Stimulated activated memory B cell treated with anti-CD40 and anti-IgM and Interleukin-4, amounts not matched to agents 10 μg/mL and 1 μg/mL and 100 μg/mL, for 72 hours (primary cell): ENCODE measurements around the gene SERPINI2.

ENCODE experiments used
- ATAC-seq: fragments of 150-1000 bp; cut with Tn5 transposase; 2 replicates; pipeline ENCODE4 v1.10.0; 2021
- H3K27ac Mint-ChIP-seq: one replicate; pipeline ENCODE4 v1.8.0; 2022; ENCODE audit warnings: mild to moderate bottlenecking, mixed read lengths
- H3K27me3 Mint-ChIP-seq: one replicate; pipeline ENCODE4 v1.8.0; 2022; ENCODE audit warnings: mixed read lengths
- H3K36me3 Mint-ChIP-seq: one replicate; pipeline ENCODE4 v1.8.0; 2022; ENCODE audit warnings: mixed read lengths
- H3K4me1 Mint-ChIP-seq: one replicate; pipeline ENCODE4 v1.8.0; 2022; ENCODE audit warnings: mixed read lengths
- H3K4me3 Mint-ChIP-seq: one replicate; pipeline ENCODE4 v1.8.0; 2022; ENCODE audit warnings: mild to moderate bottlenecking, moderate library complexity, mixed read lengths
- H3K9me3 Mint-ChIP-seq: one replicate; pipeline ENCODE4 v1.8.0; 2022; ENCODE audit warnings: mixed read lengths

Gene SERPINI2

DNA sequence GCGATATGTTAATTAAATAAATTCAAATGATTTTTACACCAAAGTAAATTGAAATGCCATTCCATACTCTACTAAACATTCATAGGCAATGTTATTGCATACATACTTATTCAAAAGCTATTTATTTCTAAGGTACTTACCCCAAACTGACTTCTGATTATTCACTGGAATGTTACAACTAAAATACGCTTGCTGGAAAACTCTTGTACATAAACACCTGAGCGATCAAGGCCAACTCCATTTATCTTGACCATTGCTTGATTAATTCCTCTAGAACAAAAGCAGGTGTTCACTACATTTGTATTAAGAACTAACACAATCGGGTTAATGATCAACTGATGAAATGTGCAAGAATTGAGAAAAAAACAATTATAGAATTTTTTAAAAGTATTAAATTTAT is at the start of gene SERPINI2:
Gene SERPINI2, minus strand, starts transcription at position 180 of the 400 bp plus-strand sequence. CDS start 2,208 bp downstream, outside the sequence.
- H3K4me1 Mint-ChIP-seq: no peaks in the 10 kb centered on the region
- H3K9me3 Mint-ChIP-seq: no peaks in the 10 kb centered on the region
- H3K4me3 Mint-ChIP-seq: no peak within 1 kb of the TSS
- no peak within 1 kb of the TSS for H3K27ac Mint-ChIP-seq
- ATAC-seq: no peak
- no peaks in the 10 kb centered on the region for H3K27me3 Mint-ChIP-seq
- H3K36me3 Mint-ChIP-seq: no peaks in the 10 kb centered on the region

- H3K4me3 Mint-ChIP-seq: no peak overlapping the region
- no peaks in the 10 kb centered on the region for H3K27me3 Mint-ChIP-seq
- H3K9me3 Mint-ChIP-seq: peaks cover 3% of the 10 kb centered on the region
- H3K27ac Mint-ChIP-seq: no peak overlapping the region
- no peak for ATAC-seq
- H3K36me3 Mint-ChIP-seq: no peaks in the 10 kb centered on the region
- no peaks in the 10 kb centered on the region for H3K4me1 Mint-ChIP-seq
These were observed 47.1 kb upstream of the SERPINI2 start for GRCh38 chr3:167521006-167521355.

DNA sequence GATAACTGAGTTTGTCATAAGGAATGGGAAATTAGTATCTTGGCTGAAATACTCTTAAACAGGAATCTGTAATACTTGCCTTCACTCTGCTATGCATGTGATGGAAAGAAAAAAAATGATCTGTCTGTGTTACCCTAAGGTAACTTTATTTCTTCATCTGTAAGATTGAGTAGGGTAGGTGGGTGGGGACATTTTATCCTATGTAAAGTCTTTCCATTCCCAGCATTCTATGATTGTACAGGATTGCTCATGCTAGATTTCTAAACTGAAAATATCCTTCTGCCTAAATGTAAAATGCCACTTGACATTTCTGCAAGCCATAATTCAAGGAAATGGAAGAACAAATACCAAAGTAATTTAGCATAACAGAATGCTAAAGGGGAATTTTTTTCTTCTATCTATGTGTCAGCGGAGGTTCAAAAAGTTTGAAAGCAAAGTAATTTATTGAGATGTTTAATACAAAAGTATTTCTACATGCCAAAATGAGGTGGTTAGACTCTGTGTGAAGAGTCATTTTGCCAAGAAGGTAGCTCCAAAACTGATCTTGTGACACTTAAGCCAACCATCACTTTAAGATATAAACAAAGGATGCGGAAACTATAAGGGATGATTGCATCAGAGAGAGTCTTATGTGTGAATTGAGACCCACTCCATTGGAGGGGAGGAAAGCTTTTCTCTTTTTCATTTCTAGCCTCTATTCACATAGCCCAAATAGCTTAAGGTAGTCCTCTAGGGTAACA is 46.6 kb upstream of the SERPINI2 start:
- H3K27ac Mint-ChIP-seq: no peak overlapping the region

GRCh38 chr3:167507954-167508353 is 34.1 kb upstream of the SERPINI2 start:
- Mint-ChIP-seq H3K27me3 (no peaks in the 10 kb centered on the region), H3K4me3 (no peak overlapping the region), H3K9me3 (no peaks in the 10 kb centered on the region), H3K36me3 (no peaks in the 10 kb centered on the region), H3K27ac (no peak overlapping the region), H3K4me1 (no peaks in the 10 kb centered on the region)
- no peak for ATAC-seq

More for the DNA sequence above, 46.6 kb upstream of the SERPINI2 start:
- H3K4me3 Mint-ChIP-seq: no peak overlapping the region
- no peaks in the 10 kb centered on the region for H3K4me1 Mint-ChIP-seq
- ATAC-seq: no peak
- H3K27me3 Mint-ChIP-seq: no peaks in the 10 kb centered on the region
- H3K9me3 Mint-ChIP-seq: peaks cover 3% of the 10 kb centered on the region
- H3K36me3 Mint-ChIP-seq: no peaks in the 10 kb centered on the region

- Mint-ChIP-seq H3K27me3 (no peaks in the 10 kb centered on the region), H3K27ac (no peak overlapping the region), H3K9me3 (no peaks in the 10 kb centered on the region), H3K36me3 (no peaks in the 10 kb centered on the region), H3K4me1 (no peaks in the 10 kb centered on the region), H3K4me3 (no peak overlapping the region)
- no peak for ATAC-seq
These were observed 28.6 kb upstream of the SERPINI2 start for GRCh38 chr3:167502401-167502800.

- Mint-ChIP-seq H3K27ac (no peak overlapping the region), H3K4me3 (no peak overlapping the region), H3K27me3 (no peaks in the 10 kb centered on the region), H3K4me1 (no peaks in the 10 kb centered on the region), H3K9me3 (no peaks in the 10 kb centered on the region), H3K36me3 (no peaks in the 10 kb centered on the region)
- ATAC-seq: no peak
These were observed 28.1 kb upstream of the SERPINI2 start for GRCh38 chr3:167501941-167502340.

DNA sequence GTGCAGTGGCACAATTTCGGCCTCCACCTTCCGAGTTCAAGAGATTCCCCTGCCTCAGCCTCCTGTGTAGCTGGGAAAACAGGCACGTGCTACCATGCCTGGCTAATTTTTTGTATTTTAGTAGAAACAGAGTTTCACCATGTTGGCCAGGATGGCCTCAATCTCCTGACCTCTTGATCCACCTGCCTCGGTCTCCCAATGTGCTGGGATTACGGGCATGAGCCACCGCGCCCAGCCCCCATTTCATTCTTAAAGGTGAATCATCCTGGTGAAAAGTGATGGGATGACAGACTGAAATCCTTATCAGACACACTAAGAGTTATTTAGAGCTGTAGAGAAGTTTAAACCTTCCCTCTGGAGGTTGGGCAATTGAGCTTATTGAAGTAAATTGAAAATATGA is 24.1 kb upstream of the SERPINI2 start:
- Mint-ChIP-seq H3K36me3 (no peaks in the 10 kb centered on the region), H3K27ac (no peak overlapping the region), H3K4me3 (no peak overlapping the region), H3K4me1 (no peaks in the 10 kb centered on the region), H3K9me3 (no peaks in the 10 kb centered on the region), H3K27me3 (peaks cover 10% of the 10 kb centered on the region)
- ATAC-seq: no peak

DNA sequence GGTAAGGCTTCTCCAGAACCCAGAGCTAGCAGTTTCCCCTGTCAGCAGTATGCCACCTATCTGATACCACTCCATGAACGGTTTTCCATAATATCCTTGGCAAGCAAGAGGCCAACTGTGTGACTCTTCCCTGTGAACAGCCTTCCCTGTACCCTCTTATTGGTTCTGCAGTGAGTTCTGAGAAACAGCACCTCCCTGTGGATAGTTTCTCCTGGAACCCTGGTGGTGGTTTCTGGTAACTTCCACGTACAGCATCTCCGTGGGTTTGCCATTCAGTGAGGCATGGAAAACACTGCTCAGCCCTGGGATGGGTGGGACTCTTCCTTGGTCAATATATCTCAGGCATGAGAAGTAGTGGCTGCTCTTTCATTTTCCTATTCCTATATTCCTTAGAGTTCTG is 19.4 kb upstream of the SERPINI2 start:
- Mint-ChIP-seq H3K36me3 (no peaks in the 10 kb centered on the region), H3K27ac (no peak overlapping the region), H3K27me3 (peaks cover 10% of the 10 kb centered on the region), H3K4me3 (no peak overlapping the region), H3K4me1 (no peaks in the 10 kb centered on the region), H3K9me3 (no peaks in the 10 kb centered on the region)
- ATAC-seq: no peak

DNA sequence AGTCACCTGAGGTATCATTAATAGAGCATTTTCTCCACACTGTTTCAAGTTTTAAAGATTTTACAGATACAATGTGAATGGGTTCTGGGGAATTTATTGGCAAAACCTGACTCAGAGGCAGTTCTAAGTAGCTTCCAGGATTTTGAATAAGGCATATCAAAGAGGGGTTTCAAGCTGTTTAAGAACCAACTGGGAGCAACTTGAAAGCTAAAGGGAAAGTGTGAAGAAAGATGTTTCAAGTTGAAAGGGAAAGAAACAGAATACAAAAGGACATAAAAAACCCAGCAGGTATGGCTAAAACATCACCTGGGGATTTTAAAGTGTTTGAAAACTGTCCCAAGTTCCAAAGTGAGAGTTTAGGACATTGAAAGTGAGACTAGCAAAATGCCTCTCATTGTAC is 17.8 kb upstream of the SERPINI2 start:
- Mint-ChIP-seq H3K27me3 (peaks cover 10% of the 10 kb centered on the region), H3K4me1 (no peaks in the 10 kb centered on the region), H3K9me3 (peaks cover 7% of the 10 kb centered on the region), H3K27ac (no peak overlapping the region), H3K4me3 (no peak overlapping the region), H3K36me3 (no peaks in the 10 kb centered on the region)
- no peak for ATAC-seq

DNA sequence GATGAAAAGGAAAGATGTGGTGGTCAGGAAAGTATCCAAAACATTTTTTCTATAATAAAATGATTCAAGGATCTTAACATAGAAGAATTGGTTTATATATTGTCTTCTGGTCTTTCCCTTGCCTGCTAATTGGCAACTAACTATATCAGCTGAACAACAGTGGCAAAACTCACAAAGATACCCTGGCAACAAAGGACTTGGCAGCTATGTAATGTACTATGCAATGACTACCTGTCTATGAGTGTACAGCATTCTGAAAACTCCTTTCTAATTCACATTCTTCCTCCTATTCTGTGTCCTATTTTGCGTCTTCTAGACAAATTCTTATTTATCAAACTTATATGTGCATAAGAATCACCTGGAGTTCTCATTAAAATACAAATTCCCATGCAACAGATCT is 15.7 kb upstream of the SERPINI2 start:
- no peak overlapping the region for H3K4me3 Mint-ChIP-seq
- ATAC-seq: no peak
- H3K4me1 Mint-ChIP-seq: no peaks in the 10 kb centered on the region
- H3K36me3 Mint-ChIP-seq: no peaks in the 10 kb centered on the region
- H3K27me3 Mint-ChIP-seq: peaks cover 10% of the 10 kb centered on the region
- peaks cover 11% of the 10 kb centered on the region for H3K9me3 Mint-ChIP-seq
- H3K27ac Mint-ChIP-seq: no peak overlapping the region

- H3K4me1 Mint-ChIP-seq: no peaks in the 10 kb centered on the region
- no peak for ATAC-seq
- no peak overlapping the region for H3K4me3 Mint-ChIP-seq
- no peaks in the 10 kb centered on the region for H3K36me3 Mint-ChIP-seq
- peaks cover 11% of the 10 kb centered on the region for H3K9me3 Mint-ChIP-seq
- no peaks in the 10 kb centered on the region for H3K27me3 Mint-ChIP-seq
- H3K27ac Mint-ChIP-seq: no peak overlapping the region
These were observed 13.7 kb upstream of the SERPINI2 start for GRCh38 chr3:167487556-167487955.

GRCh38 chr3:167484551-167484950 is 10.7 kb upstream of the SERPINI2 start:
- Mint-ChIP-seq H3K4me1 (no peaks in the 10 kb centered on the region), H3K27me3 (no peaks in the 10 kb centered on the region), H3K27ac (no peak overlapping the region), H3K9me3 (peaks cover 11% of the 10 kb centered on the region), H3K36me3 (no peaks in the 10 kb centered on the region), H3K4me3 (no peak overlapping the region)
- no peak for ATAC-seq

GRCh38 chr3:167483708-167484475 is 10.1 kb upstream of the SERPINI2 start:
- H3K4me1 Mint-ChIP-seq: no peaks in the 10 kb centered on the region
- no peak overlapping the region for H3K27ac Mint-ChIP-seq
- H3K27me3 Mint-ChIP-seq: no peaks in the 10 kb centered on the region
- no peak for ATAC-seq
- no peak overlapping the region for H3K4me3 Mint-ChIP-seq
- peaks cover 11% of the 10 kb centered on the region for H3K9me3 Mint-ChIP-seq
- no peaks in the 10 kb centered on the region for H3K36me3 Mint-ChIP-seq

- Mint-ChIP-seq H3K9me3 (peaks cover 1% of the 10 kb centered on the region), H3K4me1 (no peaks in the 10 kb centered on the region), H3K4me3 (no peak overlapping the region), H3K27ac (no peak overlapping the region), H3K27me3 (no peaks in the 10 kb centered on the region), H3K36me3 (no peaks in the 10 kb centered on the region)
- ATAC-seq: no peak
These were observed 7.3 kb upstream of the SERPINI2 start for GRCh38 chr3:167481164-167481563.

GRCh38 chr3:167480748-167481147 is 6.9 kb upstream of the SERPINI2 start:
- Mint-ChIP-seq H3K4me1 (no peaks in the 10 kb centered on the region), H3K36me3 (no peaks in the 10 kb centered on the region), H3K27me3 (no peaks in the 10 kb centered on the region), H3K27ac (no peak overlapping the region), H3K4me3 (no peak overlapping the region), H3K9me3 (no peaks in the 10 kb centered on the region)
- ATAC-seq: no peak

DNA sequence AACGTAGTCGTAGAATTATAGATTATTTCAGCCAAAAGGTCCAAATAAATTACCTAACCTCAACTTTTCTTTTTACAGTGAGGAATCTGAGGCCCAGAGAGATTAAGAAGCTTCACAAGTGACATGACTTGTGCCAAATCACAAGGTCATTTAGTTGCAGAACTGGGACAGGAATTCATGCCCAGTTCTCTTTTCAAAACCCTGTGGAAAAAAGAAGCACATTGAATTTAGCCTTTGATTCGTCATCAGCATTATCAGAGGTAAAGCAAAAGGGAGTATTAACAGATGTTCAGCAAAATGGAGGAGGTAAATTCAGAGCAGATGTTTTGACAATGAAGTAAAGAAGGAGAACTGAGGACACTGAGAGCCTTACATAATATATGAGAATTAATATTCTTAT is 4.5 kb downstream of the SERPINI2 start:
- ATAC-seq: no peak
- H3K9me3 Mint-ChIP-seq: no peaks in the 10 kb centered on the region
- H3K4me3 Mint-ChIP-seq: no peak overlapping the region
- H3K27ac Mint-ChIP-seq: no peak overlapping the region
- H3K27me3 Mint-ChIP-seq: no peaks in the 10 kb centered on the region
- H3K36me3 Mint-ChIP-seq: no peaks in the 10 kb centered on the region
- no peaks in the 10 kb centered on the region for H3K4me1 Mint-ChIP-seq
